Ramos (cell line): ENCODE results near the gene PAX3.

Source experiments
- in situ Hi-C: fragments of 300-500 bp; cut with MboI; formaldehyde crosslinking; loops from one replicate; pipeline ENCODE4 v1.14.3; 2022; ENCODE audit warnings: low sequenced_read_pairs; ENCODE audit not compliant: unreplicated experiment

PAX3 gene

DNA sequence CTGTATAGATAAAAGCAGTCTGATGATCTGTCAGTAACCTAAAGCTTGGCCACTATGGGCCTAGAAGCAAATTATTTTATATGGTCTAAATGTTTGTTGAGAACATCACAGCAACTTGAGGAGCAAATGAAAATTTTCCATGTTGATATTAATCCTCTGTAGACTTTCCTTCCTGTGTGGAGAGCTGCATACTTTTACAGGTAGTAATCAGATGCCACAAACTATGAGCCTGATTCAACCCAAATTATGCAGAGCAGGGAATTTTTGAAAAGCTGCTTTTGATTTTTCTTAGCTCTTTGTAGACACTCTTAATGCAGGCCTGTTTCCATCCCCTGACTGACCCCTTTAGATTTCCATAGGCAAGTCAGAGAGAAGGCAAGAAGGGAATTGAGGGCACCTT, 17.3 kb downstream of the PAX3 start:
- in situ Hi-C loops: no loop called here

DNA sequence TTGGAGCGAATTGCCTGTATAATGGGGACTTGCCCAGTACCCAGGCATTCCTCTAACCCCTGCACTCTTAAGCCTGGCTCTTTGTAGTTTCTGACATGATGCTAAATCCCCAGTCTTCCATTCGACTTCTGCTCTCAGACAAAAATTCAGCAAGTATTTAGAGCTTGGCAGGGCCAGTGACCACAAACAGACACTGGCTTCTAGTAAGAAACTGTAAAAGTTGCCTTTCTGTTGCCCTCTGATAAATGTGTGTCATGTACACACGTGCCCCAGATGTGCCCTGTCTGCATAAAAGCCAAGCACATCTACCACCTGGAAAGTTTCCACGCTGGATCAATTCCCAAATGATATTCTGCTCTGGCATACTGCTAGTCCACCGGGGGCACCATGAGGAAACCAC, 18.0 kb downstream of the PAX3 start:
- in situ Hi-C loops: no loop called here

DNA sequence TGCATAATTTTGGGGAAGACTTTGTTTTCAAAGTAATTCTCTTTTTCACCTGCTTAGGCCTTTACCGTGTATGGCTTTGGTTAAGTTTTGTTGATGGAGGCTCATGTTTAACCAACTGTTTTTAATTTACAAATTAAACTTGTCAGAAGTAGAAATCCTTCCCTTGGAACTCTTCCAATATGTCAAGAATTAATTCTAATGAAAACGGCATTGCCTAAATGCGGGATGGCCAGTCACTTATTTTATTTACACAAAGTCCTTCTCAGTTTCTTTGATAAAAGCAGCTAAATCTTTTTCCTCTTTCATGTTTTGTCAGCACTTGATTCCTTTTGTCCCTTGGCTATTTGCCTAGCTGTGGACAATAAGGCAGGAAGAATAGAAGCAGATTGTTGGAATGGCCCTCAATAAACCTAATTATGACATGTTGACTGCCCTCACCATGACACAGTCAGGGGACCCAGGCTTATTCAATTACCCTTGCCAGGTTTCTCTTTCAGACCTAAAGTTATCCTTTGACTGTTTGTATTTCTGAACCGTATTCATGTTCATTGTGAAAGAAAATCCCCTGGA, 26.3 kb downstream of the PAX3 start:
- in situ Hi-C loops: no loop called here

DNA sequence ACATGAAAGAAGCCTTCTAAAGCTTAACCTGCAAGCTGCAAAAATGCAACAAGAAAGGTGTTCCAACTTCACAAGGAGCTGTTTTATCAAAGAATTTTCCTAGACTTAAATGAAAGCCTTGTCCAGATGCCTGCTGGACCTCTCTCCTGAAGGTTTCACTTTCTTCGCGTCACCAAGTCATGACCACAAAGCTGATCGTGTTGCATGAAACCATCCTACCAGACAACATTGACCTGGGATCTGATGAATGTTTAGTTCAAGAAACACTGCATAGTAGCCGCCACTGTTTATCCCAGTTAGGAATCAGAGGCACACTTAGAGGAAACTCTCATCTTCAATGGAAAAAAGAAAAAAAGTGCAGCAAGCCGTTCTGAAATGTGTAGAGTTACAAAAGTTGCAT, 26.9 kb downstream of the PAX3 start:
- in situ Hi-C loops: no loop called here

DNA sequence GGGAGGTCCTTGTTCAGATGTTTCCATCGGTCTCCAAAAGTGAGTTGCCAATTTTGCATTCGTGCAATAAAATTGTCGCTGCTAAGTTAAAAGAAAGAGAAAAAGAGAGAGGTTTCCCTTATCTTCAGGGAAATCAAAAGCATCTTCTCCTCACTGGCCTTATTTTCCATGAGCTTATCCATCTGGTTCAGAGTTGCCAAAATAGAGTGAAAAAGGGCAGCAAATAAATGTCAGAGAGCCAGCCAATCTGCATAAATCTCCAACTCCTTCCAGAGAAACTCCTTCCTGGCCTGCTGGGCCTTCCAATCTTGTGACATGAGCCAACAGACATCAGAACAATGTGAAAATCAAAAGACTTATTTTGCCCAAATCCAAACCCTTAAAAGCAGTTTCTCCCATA, 28.4 kb downstream of the PAX3 start:
- in situ Hi-C loops: no loop called here

DNA sequence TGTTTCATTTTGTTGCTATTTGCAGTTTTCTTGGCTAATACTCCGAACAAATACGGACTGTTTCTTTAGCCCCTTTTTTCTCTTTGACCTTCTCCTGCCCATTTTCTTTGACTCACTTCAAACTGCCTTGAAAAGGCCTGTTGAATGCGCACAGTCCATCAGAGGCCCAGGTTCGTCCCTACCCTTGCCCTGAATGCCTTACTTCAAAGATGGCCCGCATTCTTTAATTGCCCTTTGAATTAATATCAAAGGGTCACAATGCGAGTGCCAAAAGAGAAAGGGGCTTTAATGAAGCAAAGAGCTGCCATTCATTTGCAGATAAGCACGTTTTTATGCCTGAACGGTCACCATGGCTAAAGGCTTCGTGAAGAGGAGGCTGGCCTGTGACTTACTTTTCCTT, 29.7 kb downstream of the PAX3 start:
- in situ Hi-C loops: no loop called here

DNA sequence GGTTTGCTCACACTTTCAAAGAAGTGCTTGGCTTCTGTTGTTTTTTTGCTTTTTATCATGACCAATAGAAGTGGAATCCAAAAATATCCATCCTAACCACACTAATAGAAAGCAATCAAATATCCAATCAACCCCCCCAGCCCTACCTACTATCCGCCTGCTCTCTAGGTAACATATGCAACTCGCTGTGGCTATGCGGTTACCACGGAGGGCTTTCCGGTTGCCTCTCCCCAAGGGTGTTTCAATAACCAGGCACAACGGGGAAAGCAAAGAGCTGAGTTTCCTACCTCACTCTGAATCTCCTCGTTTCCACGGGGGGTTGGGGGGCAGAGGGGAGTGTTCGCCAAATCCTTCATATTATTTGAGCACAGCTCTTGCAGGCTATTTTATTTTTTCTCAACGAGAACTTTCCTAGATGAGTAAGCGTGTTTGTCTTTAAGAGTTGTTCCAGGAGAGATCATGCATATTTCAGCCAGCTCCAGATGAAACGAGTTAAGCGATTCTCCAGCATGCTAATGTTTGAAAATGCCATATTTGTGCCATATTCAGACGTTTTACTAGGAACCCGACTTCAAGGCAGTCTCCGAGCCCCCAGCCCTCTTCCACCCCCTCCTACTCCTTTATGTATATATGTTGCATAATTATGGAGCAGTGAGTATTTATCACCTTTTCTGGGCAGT, 30.3 kb downstream of the PAX3 start:
- in situ Hi-C loops: no loop called here

DNA sequence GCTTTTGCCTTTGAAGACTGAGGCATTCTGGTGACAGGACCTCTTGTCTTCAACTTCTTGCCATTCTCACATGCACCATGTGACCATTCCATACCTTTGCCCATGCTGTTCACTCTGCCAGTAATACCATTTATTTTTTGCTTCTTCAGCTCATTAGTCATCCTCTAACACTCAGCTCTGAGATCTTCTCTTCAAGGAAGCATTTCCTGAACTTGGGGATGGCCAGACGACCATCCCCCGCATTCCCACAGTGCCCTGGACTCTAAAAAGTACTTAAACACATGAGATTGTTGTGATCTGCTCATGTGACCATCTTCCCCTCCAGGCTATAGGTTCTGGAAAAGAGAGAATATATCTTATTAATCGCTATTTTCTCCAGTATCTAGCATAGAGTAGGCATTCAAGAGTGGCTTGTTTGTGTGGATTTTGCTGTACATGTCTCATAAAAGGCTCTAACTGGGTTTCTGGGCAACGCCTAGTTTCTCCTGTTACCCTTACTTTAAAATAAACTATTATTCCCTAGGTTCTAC, 33.9 kb downstream of the PAX3 start:
- in situ Hi-C loops: no loop called here

DNA sequence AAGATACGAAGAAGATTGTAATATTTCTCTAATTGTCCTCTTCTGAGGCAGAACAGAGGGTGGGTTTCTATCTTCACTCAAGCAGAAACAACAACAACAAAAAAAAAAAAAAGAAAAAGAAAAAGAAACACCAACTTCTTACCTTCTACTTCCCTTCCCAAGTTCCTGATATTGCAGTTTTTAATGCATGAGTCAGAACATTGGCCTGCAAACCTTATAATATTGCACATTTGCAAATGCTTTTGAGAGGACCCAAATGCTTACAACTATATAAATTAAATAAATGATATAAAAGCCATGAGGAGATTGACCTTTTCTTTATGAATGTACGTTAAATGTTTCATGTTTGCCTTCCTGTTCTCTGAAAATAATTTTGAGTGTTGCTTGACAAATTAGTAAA, 37.3 kb downstream of the PAX3 start:
- in situ Hi-C loops: no loop called here

GRCh38 chr2:222257645-222258044, 41.2 kb downstream of the PAX3 start:
- in situ Hi-C loops: no loop called here

DNA sequence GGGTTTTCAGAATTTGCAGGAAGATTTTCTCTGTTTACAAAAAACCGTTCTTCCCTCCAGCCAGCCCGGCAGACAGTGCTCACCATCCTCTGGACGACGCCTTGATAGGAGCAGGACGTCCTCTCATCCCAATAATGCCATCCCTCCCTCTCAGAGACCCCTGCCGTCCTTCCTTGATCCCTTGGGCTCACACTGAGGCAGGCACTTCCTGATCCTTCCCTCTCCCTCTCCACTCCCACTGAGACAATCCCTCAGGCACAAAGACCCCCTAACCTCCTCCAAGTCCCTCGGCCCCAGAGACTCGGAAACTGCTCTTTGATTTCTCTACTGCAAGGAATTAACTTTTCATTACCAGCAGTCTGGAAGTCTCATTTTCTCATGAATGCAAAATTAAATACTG, 42.5 kb downstream of the PAX3 start:
- in situ Hi-C loops: no loop called here

DNA sequence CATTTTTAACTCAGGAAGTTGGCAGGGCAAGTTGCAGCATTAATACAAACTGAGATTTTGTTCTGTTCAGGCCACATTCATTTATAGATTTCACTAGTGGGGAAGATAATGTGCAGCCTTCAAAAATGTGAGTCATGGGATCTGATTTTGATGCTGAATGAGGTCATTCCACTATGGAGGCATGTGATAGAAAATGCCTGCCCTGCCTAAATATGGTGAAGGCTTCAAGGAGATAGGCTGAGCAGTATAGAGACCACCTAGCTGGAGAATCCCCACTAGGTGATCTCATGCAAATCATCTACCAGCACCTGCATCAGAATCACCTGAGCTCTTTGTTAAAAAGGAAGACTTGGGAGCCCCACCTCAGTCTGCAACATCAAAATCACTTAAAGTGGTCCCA, 43.7 kb downstream of the PAX3 start:
- in situ Hi-C loops: no loop called here

- in situ Hi-C loops: no loop called here
Observed at GRCh38 chr2:222250313-222250712, 48.5 kb downstream of the PAX3 start.

- in situ Hi-C loops: no loop called here
Observed at GRCh38 chr2:222249444-222249843, 49.4 kb downstream of the PAX3 start.

GRCh38 chr2:222248818-222249217, 50.0 kb downstream of the PAX3 start:
- in situ Hi-C loops: no loop called here

DNA sequence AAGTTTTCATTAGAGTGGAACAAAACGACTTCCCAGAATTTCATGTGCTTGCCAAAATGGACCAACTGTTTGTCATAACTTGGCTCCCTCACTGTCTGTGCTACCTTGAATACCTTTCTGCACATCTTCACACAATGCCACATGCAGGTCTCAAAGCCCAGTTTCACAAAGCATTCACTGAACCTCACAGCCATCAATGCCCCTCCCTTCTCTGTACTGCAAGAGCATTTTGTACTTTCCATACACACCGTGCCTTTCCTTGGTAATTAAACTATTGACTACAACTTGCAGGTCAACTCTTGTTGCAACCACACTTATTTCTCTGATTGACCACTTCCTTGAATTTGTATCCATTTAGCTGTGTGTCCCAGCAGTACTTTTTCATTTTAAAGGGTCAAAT, 50.5 kb downstream of the PAX3 start:
- in situ Hi-C loops: no loop called here

GRCh38 chr2:222242532-222242931, 56.3 kb downstream of the PAX3 start:
- in situ Hi-C loops: no loop called here

DNA sequence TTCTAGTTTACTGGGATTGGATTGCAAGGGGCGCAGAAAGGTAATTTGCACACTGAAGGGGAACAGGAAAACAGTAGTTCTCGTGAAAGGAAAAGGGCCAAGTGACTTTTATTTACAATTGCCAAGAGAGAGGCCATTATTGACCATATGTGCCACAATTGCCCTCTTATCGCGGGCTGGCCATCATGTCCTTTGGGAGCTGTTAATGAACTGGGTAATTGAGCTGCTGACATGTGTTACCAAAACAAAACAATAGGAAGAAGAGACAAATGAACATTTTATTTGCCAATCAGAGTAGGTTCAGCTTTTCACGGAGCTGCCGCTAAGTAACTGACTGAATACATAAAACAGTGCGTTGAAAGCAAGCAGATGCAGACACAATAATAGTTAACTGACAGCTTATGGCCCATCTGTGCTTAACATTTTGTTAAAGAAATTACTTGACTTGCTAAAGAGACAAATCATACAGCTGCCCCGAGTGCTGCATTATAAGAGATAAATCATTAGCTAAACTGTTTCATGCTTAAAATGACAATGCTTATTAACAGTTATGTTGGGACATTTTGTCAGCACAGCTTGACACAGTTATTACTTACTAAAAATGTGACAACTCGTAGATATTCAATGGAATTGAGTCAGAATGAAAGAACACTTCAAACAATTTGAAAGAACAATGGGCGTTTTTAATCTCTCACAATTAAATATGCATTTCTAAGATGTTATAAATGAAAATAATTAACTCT, 57.5 kb downstream of the PAX3 start:
- in situ Hi-C loops: no loop called here

DNA sequence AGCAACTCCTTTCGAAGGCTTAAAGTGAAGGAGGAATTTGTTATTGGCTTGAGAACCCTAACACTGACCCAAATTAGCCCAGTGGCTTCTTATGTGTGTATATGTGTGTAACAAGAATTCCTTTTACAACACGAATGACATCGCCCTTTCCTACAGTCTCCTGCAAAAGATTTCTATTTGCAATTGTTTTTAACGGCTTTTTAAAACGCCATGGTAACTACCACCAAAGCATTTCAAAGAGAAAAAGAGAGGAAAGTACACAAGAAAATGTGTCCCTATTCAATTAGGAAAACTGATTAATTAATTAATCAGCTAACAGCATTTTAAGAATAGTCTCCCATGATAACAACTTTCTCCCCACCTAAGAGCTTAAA, 58.1 kb downstream of the PAX3 start:
- in situ Hi-C loops: no loop called here

DNA sequence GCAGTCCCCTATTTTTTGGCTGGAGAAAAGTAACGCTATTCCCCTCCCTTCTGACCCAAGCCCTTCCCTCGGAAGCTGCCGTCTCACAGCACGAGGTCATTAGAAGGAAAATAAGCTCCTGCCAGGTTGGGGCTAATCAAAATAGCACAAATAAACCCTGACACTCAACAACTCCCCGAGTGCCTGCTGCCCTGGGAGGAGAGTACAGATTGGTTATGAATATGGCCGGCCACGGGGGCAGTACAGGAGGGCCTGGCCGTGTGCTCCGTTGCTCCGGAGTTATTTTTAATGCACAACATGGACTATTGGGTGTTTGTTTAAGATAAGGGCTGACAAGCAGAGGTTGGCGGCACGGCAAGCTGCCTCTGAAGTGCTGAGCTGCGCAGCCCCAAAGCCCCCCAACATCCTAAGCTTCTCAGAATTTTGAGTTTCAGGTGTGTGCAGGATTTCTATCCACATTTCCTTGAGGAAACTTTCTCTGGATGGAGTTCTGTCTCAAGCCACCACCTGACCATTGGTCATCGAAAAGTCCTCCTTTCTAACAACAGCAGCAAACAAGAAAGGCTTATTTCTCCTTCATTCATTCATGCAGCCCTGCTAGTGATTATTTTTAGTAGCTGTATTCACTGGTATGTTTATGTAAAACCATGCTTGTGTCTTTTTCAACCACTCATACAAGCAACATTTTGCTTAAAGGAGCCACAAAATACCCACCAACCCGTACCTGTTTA, 58.7 kb downstream of the PAX3 start:
- in situ Hi-C loops: no loop called here

- in situ Hi-C loops: no loop called here
Observed at GRCh38 chr2:222239091-222239490, 59.7 kb downstream of the PAX3 start.
